ENCODE data around the gene NOP58.

Gene NOP58

DNA sequence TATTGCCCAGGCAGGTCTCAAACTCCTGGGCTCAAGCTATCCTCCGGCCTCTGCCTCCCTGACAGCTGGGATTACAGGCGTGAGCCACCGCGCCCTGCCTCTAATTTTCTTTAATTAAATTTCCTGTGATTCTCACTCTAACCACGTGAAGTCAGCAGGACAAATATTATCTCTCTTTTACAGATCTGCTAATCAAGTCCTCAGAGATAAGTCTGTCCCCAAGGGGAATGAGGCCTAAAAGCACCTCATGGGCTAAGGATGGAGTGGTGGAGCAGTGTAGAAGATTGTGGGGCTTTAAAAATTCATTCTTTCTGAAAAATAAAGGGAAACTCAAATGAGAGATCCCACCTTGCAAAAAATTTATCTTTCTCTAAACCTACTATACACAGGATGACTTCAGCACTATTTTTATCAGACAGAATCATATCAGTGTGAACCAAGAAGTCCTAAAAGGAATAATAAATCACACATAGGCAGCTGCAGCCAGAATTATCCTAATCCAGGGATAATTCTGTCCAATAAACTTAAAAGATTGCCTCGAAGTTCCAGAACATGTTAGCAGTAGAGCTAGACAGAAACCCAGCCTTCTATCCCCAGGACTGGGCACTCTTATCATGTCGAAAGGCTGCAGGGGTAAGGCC is 72.3 kb downstream of the NOP58 start:
- no peak for DNase-seq (ENCODE audit: extremely low read depth, low read depth)
- TF ChIP-seq, protein P1, sequence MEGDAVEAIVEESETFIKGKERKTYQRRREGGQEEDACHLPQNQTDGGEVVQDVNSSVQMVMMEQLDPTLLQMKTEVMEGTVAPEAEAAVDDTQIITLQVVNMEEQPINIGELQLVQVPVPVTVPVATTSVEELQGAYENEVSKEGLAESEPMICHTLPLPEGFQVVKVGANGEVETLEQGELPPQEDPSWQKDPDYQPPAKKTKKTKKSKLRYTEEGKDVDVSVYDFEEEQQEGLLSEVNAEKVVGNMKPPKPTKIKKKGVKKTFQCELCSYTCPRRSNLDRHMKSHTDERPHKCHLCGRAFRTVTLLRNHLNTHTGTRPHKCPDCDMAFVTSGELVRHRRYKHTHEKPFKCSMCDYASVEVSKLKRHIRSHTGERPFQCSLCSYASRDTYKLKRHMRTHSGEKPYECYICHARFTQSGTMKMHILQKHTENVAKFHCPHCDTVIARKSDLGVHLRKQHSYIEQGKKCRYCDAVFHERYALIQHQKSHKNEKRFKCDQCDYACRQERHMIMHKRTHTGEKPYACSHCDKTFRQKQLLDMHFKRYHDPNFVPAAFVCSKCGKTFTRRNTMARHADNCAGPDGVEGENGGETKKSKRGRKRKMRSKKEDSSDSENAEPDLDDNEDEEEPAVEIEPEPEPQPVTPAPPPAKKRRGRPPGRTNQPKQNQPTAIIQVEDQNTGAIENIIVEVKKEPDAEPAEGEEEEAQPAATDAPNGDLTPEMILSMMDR (IDR thresholded peaks at IDR 0.05; ENCODE audit: low read depth, low read length), result no peak

DNA sequence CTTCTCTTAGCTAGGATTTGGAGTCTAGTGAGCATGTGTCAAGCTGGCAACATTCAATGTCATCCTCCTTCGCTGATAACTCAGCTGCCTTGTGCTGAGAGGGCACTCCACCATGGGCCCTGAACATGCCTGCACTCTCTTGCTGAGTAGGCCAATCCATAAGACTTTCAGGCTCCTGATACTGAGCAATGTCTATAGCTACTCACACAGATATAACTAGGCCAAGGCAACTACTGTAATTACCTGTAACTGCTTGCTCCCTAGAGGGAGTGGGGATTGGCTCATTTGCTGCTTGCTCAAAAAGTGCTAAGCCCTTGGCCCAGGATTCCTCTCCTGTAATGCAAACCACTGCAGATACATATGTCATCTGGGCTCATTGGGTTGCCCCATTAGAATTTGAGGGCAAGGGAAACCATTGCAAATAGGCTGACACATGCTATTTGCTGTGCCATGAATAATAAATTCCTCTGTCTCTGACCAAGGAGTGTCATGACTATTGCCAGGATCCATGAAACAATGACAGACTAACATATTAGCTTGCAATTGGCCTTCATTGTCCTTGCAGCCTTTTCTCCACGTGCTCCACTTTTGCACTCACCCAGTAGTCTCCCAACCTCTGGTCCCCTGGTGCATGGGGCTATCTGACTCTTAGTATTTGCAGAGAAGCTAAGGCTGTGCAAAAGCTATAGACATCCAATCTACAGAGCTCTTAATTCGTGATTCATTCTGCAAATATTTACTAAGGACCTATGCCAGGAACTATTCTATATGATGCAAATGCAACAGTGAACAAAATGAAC is 73.7 kb downstream of the NOP58 start:
- DNase-seq (ENCODE audit: extremely low read depth, low read depth), result no peak
- TF ChIP-seq, protein P1 (IDR thresholded peaks at IDR 0.05; ENCODE audit: low read depth, low read length), result no peak

DNA sequence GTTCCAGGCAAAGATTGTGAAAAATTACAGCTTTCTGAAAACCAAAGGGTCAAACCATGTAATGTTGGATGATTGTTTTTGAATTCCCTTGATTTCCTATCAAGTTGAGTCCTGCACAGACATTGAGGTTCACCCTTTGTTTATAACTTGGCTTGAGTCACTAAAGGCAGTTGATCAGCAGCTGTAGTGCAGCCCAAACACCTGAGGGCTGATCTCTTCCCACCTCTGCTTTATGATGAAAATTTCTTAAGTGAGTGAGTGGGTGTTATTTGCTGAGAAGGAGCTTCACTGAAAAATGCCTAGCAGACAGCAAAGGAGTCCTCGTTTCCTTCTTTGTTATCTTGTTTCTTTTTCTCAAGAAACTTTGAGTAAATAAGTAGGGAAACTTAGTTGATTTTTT is 78.6 kb downstream of the NOP58 start:
- TF ChIP-seq, protein P1 (IDR thresholded peaks at IDR 0.05; ENCODE audit: low read depth, low read length), result no peak
- no peak for DNase-seq (ENCODE audit: extremely low read depth, low read depth)

DNA sequence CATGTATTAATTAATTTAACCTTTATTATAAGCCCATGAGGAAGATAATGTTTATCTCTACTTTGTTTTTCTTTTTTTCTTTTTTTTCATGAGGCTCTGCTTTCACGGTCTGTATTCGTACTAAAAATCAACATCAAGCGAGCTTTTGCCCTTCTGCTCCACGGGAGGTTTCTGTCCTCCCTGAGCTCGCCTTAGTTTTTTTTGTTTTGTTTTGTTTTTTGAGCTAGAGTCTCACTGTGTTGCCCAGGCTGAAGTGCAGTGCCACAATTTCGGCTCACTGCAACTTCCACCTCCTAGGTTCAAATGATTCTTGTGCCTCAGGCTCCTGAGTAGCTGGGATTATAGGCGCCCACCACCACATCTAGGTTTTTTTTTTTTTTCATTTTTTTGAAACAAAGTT is 80.6 kb downstream of the NOP58 start:
- no peak for DNase-seq (ENCODE audit: extremely low read depth, low read depth)
- TF ChIP-seq, protein P1 (IDR thresholded peaks at IDR 0.05; ENCODE audit: low read depth, low read length), result no peak

All from AG09319 (cell line).